Measurements from ENCODE around the gene MANSC1.
"Not testable (repeated sequence)": the region's sequence is repeated elsewhere in the genome, so short reads cannot be mapped to it uniquely, and the experiment has no call there.

The MANSC1 gene

DNA sequence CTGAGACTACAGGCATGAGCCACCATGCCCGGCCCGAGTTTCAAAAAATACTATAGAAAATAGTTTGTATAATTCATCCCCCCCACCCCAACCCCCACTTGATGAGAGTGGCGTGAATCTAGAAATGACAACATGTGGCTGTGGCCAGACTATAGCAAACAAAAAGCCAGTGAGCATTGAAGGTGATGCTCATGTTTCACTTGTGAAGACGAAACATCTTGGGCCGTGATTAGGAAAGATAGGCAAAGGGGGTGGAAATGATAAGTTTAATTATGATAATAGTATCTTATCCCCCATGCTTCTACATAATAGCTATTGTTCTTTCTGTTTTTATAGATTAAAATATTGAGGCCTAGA lies 15.4 kb upstream of the MANSC1 start:
- DNase-seq: no peak

DNA sequence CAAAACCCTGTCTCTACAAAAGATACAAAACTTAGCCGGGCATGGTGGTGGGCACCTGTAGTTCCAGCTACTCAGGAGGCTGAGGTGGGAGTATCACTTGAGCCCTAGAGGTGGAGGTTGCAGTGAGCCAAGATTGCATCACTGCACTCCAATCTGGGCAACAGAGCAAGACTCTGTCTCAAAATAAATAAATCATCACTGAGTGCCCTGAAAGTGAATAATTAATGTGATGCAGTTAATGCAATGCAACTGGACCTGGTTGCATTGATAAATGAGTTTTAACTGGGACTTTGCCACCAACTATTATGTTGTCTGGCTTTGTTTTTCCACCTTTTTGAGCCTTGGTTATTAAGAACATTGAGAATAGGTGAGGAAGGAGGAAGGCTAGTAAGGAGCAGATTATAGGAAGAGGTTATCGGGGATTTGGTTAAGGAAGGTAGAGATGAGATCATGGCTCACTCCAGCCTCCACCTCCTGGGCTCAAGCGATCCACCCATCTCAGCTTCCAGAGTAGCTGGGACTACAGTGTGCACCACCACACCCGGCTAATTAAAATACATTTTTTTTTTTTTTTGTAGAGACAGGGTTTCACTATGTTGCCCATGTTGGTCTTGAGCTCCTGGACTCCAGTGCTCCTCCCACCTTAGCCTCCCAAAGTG lies 14.9 kb upstream of the MANSC1 start:
- DNase-seq: no peak

- no peak for DNase-seq
Observed at GRCh38 chr12:12358528-12358927, 8.5 kb upstream of the MANSC1 start.

DNA sequence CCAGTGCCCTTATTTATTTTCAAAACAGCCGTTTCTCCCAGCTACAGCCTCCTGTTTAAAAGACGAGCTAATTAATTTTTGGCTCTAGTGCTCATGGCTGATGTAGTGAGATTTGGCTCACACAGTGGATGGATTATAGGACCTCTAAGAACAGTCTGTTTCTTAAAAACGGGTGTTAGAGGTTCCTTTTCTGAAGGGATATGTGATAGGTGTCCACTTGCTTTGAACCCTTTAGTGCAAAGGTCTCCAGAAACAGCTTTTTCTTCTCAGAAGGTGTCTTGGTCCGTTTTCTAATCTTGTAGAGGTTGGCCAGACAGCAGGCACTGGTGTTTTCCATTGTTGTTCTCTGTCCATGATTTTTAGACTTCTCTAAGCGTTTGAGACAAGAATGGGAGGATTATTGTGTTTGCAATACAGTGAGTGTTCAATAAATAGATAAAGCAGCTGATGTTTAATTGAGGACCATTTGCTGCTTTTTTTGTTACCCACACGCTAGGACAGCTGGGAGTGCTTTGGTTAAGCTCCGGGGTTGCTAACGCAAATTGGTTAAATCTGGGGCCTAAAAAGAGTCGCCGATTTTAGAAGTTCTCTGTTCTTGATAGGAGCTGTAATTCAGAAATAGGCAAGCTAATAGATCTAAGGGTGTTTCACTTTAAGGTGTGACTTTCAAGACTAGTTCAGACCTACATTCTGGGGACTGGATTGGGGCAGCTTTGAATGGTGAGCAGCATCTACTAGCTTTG lies 7.8 kb upstream of the MANSC1 start:
- no peak for DNase-seq

DNA sequence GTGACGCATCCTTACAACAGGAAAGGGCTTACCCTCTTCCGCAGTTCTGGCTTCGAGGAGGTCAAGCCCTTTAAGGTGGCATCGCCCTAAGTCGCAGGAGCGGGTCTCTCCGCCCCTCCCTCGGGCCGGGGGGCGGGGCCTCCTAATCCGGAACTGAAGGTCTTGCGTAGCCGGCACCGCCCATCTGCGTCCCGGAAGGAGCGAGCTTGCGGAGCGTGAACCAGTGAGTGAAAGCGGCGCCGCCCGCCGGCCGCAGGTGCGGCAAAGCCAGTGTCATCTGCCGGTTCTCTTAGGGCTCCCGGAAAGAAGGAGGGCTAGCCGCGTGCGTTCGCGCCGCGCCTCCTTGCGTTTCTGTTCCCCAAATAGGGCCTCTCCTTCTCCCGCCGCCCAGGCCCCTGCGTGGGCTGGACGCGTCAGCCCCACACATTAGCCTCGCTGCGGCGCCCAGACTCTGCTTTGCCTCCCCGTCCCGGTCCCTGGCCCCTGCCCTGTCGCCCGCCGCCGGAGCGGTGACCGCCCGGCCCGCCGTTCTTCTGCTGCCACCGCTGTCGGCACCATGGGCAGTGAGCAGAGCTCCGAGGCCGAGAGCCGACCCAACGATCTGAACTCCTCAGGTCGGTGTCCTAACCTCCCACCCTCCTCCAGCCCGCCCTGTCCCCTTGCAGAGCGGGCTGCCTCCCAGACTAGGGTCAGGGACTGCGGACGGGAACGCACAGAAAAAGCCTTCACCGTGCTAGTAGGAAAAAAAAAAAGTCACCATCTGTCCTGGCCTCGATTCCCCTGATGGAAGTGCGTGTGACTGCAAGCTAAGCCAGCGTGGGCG lies 7.1 kb upstream of the MANSC1 start, which contains the start of gene BORCS5:
Gene BORCS5 (plus strand): TSS at position 183 of the 823 bp plus-strand sequence. CDS start 374 bp downstream, at position 557.
- DNase-seq: peak; percentile 99

DNA sequence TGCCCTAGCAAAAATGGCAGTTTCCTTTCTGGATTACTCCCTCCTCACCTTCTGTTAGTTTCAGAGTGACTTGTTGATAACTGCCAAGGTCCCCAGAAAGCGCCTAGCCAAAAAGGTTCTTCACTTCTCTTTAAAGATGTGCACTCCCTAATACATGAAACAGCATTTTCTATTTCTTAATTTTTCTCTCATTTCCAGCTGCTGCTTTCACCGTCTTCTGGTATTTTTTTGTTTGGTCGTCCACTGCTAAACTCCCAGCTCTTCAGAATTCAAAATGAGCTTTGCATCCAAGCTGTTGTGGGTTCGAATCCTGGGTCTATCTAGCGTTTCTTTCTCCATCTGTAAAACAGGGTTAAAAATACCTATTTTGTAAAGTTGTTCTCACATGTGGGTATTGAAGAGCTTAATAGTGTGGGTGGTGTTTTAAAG lies 6.4 kb upstream of the MANSC1 start:
- no peak for DNase-seq

DNA sequence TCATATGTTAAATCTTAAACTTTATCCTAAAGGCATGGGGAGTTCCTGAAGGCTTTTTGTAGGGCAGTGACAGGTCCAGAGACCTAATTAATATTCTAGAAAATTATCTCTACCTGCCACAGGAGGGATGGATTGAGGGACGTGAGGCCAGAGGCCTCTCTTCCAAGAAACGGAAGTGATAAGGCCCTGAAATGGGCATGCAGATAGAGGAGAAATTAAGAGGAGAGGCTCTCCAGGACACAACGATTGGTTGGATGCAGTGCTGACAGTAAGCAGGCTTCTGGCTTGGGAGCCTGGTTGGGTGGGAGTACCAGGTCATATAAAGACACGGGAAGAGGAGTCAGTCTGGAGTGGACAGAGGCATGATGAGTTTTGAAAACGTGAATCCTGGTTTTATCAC lies 3.8 kb upstream of the MANSC1 start:
- no peak for DNase-seq

DNA sequence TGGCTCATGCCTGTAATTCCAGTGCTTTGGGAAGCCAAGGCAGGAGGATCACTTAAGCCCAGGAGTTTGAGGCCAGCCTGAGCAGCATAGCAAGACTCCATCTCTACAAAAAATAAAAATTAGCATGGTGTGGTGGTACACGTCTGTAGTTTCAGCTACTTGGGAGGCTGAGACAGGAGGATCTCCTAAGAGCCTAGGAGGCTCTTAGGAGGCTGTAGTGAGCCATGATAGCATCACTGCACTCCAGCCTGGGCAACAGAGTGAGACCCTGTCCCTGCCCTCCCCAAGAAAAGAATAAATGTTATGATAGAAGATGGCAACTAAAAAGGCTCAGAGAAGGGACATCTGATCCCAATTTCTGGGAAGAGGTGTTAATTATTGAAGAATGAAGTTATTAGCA lies 3.2 kb upstream of the MANSC1 start:
- DNase-seq: no peak

DNA sequence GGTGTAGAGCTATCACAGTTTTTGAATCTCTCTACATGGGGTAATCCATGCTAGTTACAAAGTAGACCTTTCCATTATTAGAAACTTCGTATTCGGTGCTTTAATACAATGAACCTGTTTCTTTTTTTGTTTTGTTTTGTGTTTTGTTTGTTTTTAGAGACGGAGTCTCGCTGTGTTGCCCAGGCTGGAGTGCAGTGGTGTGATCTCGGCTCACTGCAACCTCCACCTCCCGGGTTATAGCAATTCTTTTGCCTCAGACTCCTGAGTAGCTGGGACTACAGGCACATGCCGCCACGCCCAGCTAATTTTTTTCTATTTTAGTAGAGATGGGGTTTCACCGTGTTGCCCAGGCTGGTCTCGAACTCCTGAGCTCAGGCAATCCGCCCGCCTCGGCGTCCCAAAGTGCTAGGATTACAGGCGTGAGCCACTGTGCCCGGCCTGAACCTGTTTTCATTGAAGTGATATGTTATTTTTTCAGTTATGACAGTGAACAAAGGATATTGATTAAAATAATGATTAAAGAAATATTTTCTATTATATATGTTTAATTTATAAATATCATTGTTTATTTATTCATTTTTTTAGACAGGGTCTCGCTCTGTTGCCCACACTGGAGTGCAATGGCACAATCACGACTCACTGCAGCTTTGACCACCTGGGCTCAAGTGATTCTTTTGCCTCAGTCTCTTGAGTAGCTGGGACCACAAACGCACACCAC lies 1.6 kb upstream of the MANSC1 start:
- not testable (repeated sequence) for DNase-seq

DNA sequence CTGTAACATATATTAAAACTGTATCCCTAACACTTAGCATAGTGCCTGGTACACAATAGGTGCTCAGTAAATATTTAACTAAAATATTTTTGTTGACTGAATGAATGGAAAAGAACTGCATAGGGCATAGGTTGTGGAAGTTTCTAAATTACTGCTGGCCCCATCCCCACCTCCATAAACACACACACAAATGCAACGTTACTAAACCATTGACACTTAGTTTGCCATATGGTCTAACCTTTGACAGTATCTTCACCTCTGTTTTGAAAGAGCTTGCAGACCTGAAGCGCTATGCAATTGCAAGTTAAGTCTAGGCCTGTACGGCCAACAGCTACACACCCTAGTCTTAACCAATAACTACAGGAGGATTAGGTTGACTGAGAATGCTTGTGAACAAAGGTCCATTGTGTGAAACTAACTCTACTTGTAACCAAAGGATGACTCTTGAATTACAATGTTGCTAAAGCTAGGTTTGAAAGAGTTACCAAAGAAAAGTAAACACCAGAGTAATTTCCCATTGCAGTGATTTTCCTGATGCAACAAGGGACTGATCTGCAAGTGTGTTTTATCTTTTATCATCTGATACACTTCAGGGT lies 924 bp upstream of the MANSC1 start:
- no peak for DNase-seq

DNA sequence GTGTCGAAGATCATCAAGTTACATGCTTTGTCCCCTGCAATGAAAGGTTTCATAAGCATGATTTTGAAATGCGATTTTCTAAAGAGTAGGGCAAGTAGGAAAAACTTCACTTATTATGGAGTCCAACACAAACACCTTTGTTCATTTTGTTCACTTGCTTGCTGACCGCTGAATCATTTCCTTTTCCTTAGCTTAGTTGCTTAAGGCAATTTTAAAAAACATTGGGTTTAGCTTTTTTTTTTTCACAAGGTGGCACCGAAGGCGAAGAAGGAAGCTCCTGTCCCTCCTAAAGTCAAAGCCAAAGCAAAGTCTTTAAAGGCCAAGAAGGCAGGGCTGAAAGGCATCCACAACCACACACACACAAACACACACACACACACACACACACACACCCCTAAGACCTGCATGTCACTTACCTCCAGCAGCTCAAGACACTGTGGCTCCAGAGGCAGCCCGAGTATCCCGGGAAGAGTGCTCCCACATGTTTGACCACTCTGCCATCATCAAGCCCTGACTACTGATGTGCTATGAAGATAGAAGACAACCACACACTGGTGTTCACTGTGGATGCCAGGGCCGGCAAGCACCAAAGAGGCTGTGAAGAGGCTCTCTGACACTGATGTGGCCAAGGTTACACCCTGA lies 11.4 kb downstream of the MANSC1 start:
- no peak for DNase-seq

GRCh38 chr12:12336511-12336910 lies 13.5 kb downstream of the MANSC1 start:
- DNase-seq: no peak

- no peak for DNase-seq
Observed at GRCh38 chr12:12336049-12336411, 14.0 kb downstream of the MANSC1 start.

DNA sequence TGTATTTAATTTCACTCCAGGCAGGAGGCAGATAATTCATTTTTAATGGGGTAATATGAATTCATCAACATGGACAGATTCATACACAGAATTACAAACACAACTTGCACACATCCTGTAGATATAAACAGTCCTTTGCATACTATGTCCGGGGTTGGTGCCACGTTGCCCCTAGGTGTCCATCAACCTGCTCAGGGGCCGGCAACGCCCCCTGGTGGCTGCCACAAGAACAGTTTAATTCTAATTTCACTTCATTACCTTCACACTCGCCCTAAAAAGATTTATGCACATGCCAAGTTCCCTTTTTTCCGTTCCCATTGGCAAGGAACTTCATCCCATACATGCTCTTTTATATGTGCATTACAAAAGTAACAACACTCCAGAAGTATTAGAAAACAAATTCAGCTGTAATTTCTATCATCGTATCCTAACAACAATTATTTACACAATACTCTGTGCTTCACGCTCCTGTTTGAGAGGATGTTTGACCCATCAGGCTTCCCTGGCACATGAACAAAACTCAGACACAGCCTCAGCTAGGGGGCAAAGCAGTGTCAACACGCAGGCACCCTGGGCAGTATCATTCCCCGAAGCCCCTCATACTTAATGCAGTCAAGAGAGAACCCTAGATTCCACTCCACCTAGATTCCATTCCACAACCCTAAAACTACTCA lies 15.5 kb downstream of the MANSC1 start:
- peak; percentile 50 for DNase-seq

GRCh38 chr12:12333407-12334366 lies 16.4 kb downstream of the MANSC1 start:
- DNase-seq: no peak

GRCh38 chr12:12331896-12332295 lies 18.1 kb downstream of the MANSC1 start:
- no peak for DNase-seq

DNA sequence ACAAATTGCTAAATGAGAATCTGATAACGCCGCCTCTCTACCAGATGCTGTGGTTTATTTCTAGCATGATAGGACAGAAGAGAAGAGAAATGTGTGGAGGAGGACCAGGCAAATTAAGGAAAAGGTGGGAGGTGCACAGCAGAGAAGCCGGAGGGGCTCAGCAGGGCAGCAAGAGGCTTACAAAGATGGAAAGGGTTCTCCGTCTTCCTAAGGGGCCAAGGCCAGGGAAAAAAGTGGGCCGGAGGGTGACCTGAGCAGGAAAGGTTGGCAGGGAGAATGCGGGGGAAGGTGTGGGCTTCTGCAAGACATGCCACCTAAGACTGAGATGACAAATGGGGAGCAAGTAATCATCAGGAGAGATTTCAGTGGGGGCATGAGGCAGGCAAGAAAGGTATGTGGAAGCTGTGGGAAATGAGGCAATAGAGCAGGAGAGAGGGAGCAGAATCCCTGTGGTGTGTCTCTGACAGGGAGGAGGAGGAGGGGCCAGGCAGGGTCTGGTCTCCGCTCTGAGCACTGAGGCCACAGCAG lies 18.7 kb downstream of the MANSC1 start:
- no peak for DNase-seq

GRCh38 chr12:12327802-12328201 lies 22.2 kb downstream of the MANSC1 start:
- no peak for DNase-seq

DNA sequence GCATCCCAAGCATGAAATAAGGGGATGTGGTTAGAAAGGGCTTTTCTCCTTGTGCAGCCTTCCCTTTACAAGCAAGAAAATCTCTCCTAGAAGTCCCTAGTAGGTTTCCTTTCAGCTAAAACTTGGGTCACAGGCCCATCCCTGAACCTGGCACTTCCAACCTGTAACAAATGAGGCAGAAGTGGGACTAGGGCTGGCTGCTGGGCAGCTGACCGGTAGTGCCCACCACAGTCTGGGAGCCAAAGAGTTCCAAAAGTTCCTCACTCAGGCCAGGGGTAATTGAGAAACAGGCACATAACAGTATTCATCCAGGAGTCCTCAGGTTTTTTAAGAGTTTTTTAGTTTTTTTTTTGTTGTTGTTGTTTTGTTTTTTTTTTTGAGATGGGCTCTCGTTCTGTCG lies 23.8 kb downstream of the MANSC1 start:
- DNase-seq: no peak

DNA sequence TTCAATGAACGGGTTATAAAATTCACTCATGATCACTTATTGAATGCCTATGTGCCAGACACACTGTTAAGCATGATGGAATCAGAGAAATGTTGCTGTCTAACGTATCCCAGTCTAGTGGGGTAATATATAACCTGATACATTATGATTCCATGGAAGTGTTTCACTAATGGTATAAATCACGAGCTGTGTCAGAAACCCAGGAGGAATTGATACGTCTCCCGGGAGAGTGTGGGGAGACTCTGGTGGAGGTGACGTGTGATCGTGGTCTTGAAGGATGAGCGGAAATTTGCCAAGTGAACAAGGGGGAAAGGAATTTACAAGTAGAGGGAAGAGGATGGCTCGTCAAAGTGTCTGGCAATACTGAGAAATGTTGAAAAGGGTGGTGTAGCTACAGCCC lies 26.5 kb downstream of the MANSC1 start:
- no peak for DNase-seq

All from CD4-positive, alpha-beta T cell treated with Interferon gamma for 1 hour (primary cell).